T-helper 22 cell (primary cell): ENCODE measurements around the gene R3HCC1L.
"Not testable (repeated sequence)": the region's sequence is repeated elsewhere in the genome, so short reads cannot be mapped to it uniquely, and the experiment has no call there.

Experiments
- DNase-seq: peaks from one replicate; pipeline ENCODE4 v3.0.0-alpha.2; 2020; ENCODE audit warnings: low read depth

The R3HCC1L gene

DNA sequence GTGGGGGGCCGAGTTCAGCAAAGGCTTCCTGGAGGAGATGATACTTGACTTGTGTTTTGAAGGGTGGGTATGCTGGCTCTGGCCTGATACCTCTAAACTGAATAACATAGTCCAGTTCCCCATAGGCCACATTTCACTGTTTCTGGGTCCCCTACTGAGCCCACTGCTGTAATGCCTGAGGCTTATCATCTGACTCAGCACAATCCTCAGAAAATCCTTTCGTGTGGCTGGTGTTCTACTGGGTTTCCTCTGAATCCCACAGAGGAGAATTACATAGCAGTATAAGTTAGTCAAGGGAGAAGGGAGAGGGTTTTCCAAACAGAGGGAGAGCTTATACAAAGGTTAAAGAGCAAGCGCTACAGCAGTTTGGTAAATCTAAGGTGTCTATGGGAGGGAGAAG lies 2.8 kb upstream of the R3HCC1L start:
- no peak for DNase-seq

- DNase-seq = not testable (repeated sequence)
Observed at GRCh38 chr10:98133075-98133752, 1.2 kb upstream of the R3HCC1L start.

- no peak for DNase-seq
Observed at GRCh38 chr10:98134117-98134430, 383 bp upstream of the R3HCC1L start.

DNA sequence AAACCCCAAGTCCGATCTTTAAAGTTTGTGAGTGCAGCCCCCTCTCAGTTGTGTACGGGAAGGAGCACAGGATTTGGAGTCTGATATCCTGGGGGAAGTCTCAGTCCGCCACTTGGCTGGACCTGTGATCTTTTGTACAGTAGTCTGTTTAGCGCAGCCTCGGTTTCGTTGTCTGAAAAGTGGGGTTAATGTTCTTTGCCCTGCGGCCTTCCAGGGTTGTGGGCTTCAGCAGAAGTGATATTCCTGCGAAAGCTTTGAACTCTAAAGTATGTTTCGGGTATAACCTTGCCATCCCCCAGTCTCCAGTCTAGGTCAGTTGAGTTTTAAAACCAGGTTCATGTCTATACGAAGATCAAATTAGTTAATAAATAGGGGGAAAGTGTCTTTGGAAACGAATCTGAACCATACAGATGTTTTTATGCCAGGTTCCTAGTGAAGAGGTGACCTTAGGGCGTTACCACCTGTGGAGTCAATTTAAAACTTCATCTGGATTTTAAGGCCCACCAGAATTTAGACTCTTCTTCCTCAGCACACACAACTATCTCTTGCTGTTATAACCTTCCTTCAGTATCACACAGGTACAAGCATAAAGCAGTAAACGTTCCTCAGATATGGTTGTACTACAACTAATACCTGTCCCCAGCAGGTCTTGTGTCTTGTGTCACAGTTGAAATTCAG lies 904 bp downstream of the R3HCC1L start:
- no peak for DNase-seq

DNA sequence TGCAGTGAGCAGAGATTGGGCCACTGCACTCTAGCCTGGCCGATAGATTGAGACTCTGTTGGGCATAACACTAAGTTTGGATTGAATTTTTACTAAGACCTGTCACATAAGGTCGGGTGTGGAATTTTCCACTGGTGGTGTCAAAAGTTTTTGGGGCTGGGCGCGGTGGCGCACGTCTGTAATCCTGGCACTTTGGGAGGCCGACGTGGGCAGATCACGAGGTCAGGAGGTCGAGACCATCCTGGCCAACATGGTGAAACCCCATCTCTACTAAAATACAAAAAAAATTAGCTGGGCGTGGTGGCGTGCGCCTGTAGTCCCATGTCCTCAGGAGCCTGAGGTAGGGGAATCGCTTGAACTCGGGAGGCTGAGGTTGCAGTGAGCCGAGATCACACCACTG lies 2.3 kb downstream of the R3HCC1L start:
- not testable (repeated sequence) for DNase-seq

GRCh38 chr10:98138031-98138430 lies 3.6 kb downstream of the R3HCC1L start:
- no peak for DNase-seq

GRCh38 chr10:98139431-98139830 lies 5.0 kb downstream of the R3HCC1L start:
- DNase-seq = no peak

DNA sequence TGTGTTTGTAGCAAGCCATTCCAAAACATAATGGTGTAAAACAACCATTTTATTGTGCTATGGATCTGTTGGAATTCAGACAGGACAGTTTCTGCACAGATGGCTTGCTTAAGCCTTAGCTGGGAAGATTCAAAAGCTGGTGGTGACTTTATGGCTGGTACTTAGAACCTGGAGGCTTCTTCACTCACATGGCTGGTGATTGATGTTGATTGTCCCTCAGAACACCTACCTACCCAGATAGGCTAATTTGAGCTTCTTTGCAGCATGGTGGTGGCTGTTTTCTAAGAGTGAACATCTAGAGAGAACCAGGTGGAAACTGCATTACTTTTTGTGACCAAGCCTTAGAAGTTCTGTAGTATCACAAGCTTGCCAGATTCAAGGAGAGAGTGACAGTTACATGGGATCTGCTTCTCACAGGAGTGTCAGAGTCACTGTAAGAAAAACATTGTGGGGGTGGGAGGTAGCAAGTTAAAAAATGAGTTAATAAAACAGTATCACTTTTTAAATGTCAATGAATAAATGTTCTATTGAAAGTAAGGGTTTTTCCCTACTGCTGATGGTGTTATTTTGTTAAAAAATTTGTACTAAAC lies 7.1 kb downstream of the R3HCC1L start:
- DNase-seq = no peak

- no peak for DNase-seq
Observed at GRCh38 chr10:98144985-98145384, 10.5 kb downstream of the R3HCC1L start.

- DNase-seq = no peak
Observed at GRCh38 chr10:98149858-98150257, 15.4 kb downstream of the R3HCC1L start.

DNA sequence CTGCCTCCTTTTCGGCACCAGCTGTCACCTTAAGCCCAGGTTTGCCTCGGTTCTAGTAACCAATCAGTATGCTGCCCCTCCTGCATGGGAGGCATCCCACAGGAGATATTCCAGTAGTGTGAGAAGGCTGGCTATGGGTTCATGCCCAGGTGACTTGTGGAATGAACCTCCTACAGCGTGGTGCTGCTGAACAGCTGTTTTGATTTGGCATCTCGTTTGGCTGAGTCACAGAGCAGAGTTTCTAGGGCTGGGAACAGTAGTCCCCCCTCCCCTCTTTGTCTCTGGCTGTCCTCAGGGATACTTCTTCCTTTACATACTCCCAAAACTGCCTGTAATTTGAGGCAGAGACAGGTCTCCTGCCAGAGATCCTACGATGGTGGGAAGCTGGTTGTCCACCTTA lies 16.1 kb downstream of the R3HCC1L start:
- DNase-seq = no peak

DNA sequence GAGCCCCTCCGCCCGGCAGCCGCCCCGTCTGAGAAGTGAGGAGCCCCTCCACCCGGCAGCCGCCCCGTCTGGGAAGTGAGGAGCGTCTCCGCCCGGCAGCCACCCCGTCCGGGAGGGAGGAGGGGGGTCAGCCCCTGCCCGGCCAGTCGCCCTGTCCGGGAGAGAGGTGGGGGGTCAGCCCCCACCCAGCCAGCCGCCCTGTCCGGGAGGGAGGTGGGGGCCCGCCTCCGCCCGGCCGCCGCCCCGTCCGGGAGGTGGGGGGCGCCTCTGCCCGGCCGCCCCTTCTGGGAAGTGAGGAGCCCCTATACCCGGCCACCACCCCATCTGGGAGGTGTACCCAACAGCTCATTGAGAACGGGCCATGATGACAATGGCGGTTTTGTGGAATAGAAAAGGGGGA lies 18.3 kb downstream of the R3HCC1L start:
- not testable (repeated sequence) for DNase-seq

DNA sequence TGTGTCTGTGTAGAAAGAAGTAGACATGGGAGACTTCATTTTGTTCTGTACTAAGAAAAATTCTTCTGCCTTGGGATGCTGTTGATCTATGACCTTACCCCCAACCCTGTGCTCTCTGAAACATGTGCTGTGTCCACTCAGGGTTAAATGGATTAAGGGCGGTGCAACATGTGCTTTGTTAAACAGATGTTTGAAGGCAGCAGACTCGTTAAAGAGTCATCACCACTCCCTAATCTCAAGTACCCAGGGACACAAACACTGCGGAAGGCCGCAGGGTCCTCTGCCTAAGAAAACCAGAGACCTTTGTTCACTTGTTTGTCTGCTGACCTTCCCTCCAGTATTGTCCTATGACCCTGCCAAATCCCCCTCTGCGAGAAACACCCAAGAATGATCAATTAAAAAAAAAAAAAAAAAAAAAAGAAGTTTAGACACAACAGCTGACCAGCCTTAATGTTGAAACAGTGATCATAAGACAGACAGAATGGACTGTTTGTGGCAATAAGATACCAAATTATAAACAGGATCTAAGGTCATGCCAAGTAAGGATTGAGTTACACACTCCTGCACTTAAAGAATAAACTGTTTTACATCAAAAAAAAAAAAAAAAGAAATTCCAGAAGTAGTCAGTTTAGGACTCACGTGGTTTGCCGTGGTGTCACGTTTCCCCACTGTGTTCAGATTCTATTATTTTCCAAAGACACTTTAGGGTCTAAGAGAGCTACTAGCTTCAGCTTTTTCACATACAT lies 18.9 kb downstream of the R3HCC1L start:
- not testable (repeated sequence) for DNase-seq

DNA sequence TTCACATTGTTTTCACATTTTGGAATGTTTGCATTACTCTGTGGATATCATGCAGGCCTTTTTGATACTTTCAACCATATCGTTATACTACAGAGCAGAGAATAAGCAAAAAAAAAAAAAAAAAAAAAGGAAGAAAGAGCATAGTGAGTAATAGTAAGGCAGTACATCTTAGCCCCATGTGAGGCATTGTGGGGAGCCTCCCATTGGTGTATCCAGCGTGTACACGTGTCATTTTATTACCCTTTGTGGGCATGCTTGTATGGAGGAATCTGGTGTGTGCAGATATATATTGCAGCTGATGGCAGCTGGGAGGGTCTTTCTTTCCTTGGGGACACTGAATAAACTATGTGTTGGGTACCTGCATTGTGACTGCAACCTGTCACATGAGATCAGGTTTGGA lies 19.6 kb downstream of the R3HCC1L start:
- DNase-seq = no peak

- DNase-seq = no peak
Observed at GRCh38 chr10:98158576-98158975, 24.1 kb downstream of the R3HCC1L start.

DNA sequence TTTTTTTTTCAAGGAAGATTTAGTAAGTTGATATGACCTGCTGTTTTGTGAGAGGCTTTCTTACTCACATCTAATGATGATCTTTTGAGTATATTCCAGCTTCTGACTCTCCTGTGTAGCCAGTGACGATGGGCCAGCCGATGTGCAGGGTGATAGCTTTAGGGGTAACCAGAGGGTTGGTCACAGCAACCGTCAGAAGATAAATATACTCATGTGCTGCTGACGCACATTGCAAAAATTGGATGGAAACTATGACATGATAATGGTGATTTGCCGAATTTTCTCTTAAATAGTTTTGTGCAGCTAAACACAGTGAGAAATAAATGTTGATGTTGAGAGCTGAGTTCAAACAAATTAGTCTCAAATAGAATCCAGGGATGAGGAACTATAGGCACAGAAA lies 29.5 kb downstream of the R3HCC1L start:
- DNase-seq = no peak

DNA sequence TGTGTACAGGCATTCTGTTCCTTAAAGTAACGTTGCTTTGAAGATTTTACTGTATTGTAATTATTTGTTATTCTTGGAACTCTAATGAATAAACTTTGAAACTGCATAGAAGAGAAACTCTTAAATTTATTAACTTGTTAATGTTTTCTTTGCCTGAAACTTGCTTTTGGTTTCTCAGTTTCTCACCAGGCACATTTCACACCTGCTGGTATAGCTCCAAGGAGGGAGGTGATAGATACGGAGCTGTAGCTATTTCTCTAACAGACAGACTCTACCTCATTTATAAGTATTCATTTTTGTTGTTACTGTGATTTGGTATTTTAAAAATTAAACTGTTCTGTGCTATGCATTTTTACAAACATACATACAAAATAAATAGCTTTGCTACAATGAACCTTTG lies 32.7 kb downstream of the R3HCC1L start:
- no peak for DNase-seq

- no peak for DNase-seq
Observed at GRCh38 chr10:98168147-98168546, 33.7 kb downstream of the R3HCC1L start.

DNA sequence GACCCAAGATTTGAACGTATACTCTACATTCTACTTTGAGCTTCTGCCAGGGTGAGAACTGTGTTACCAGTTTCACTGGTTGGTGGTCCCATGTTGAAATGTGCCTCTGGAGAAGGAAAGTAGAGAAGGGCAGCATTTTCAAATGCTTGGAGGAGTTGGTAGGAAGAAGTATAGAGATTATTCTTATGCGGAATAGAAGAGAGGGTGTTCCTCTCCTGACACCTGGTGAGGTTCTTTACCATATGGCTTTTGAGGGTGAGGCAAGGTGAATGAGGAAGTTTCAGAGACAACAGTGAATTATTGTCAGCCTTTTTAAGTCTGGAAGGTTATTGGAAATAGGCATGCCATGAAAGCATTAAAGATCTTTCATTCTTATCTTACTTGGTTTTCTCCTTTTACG lies 34.3 kb downstream of the R3HCC1L start:
- no peak for DNase-seq

- no peak for DNase-seq
Observed at GRCh38 chr10:98169379-98169778, 34.9 kb downstream of the R3HCC1L start.

DNA sequence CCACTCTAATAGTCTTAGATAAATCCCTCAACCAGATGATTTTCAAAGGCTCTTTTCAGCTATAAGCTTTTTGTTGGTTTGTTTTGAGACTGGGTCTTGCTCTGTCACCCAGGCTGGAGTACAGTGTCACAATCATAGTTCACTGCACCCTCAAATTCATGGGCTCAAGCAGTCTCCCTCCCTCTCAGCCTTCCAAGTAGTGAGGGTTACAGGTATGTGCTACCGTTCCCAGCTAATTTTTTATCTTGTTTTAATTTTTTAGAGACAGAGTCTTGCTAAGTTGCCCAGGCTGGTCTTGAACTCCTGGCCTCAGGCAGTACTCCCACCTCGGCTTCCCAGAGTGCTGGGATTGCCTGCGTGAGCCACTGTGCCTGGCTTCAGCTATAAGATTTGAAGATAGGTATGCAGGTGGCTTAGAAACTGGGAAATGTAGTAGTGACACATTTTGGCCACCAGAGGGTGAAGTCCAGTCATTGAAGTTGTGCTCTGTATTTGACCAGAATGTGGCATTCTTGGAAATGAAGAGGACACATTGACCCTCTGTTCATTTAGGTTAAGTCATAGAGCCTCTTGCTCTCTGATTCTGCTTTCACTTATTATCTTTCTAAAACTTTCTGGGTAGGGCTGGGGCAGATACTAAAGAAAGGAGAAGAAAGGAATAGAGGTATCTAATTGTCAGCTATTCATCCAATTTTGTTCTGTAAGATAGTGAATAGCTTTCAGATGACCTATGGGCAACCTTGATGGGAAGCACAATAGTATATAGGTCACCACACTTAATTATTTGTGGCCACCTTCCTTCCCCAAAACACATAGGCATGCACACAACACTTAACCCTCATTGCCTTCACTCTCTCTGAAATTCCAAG lies 36.0 kb downstream of the R3HCC1L start:
- no peak for DNase-seq

DNA sequence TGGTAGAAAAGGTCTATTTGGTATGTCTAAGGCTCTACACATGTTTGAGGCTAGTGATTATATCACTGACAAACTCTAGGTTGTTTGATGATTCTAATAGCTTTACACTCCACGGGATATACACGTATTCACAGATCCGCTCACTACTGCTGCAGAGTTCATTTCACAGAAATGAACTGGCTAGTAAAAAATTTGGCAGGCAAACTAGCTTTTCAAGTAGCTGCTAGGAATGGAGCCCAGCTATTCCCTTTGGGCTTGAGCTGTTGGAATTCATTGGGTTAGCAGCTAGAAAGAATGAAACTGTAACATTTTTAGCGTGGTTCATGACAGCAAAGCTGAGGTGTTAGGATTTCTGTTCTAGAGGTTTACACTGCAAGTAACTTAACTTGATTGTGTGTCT lies 37.6 kb downstream of the R3HCC1L start:
- no peak for DNase-seq
